ENCODE data around the gene TTF1.
A peak's percentile ranks its signal among the peaks of the same experiment; 100 is the strongest.
"Not testable (repeated sequence)": the region's sequence is repeated elsewhere in the genome, so short reads cannot be mapped to it uniquely, and the experiment has no call there.

The TTF1 gene

GRCh38 chr9:132413926-132414325 lies 7.3 kb upstream of the TTF1 start:
- DNase-seq (ENCODE audit: low spot score), result no peak

DNA sequence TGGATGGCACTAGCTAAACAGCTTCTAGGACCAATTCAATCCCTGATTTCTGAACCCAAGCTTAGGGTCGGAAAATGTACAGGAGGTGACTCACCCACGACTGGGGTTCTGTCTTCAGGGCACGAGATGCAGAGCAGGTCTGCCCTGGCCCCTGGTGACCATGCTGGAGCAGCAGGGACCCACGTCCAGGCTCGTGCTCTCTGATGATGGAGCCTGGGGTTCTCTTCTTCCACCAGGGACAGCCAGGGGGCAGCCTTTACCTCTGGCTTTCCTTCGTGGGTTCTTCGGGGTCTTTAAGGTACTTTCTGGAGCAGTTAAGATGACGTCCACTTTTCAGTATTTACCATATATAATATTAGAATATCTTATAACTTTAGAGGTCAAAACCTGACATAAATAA lies 5.4 kb upstream of the TTF1 start:
- DNase-seq (ENCODE audit: low spot score), result peak; percentile 12

DNA sequence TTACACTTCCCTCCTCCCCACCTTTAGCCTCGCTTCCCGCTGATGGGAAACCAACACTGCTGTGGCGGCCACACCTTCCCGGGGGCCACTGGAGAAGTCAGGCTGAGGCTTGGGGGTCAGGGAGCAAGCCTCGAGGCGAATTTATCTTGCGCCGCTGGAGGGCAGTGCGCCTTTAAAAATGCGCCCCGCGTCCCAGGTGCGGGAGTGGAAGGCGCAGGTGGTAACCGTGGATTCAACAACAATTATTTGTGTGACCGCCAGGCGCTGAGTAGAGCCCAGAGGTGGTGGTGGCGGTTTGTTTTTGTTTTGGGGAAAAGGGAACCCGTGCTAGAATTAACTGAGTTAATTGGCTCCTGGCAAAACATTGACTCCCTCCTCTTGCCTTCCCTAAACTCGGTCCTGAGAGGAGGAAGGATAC lies 4.5 kb upstream of the TTF1 start:
- peak; percentile 67 for DNase-seq (ENCODE audit: low spot score)

DNA sequence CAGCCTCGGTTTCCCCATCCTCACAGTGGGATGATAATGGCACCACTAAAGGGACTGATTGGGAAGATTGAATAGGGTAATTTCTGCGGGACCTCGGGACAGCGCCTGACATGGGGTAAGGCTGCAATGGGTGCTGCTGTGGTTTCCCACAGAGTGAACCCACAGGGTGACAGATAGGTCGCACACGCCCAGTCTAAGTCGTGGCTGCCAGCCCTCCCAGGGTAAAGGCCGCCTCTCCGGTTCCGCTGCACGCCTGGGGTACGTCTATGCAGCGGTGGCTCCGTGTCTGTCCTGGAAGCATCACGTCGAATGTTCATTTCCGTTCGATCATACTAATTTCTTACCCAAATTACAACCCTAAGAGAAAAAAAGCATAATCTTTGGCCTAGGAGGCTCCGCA lies 4.0 kb upstream of the TTF1 start:
- DNase-seq (ENCODE audit: low spot score), result peak; percentile 14

DNA sequence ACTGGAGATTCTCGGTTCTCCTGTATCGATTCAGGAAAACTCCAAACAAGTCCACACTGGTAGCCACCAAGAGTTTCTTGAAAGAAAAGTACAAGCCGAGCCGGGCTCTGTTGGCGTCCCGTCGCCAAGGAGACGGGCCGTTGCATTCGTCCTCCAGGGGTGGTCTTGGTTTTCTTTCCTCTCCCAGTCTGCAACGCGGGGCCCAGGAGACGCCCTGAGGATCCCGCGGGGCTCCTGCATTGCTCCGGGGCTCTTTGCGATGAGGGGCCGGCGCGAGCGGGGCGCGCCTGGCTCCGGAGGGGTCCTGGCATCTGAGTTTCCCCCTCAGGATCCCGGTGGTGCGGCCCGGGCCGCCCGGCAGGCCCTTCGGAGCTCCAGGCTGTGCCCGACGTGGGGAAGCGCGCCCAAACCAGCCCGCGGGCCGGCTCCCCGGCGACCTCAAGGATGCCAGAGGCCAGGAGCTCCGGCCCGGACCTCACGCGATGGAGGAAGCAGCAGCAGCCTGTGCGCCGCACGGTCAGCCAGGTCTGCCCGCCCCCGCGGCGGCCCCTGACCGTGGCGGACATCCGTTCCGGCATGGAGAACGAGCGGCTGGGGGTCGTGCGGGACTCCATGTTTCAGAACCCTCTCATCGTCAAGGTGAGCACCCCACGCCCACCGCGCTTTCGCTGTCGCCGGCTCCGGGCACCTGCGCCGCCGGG lies 3.3 kb upstream of the TTF1 start, which contains the start of gene CFAP77:
TSS of gene CFAP77 (plus strand) at position 384 of the 701 bp plus-strand sequence. CDS start at position 445, 61 bp downstream.
- DNase-seq (ENCODE audit: low spot score), result peak; percentile 40

GRCh38 chr9:132408521-132408920 lies 1.9 kb upstream of the TTF1 start:
- DNase-seq (ENCODE audit: low spot score), result no peak

DNA sequence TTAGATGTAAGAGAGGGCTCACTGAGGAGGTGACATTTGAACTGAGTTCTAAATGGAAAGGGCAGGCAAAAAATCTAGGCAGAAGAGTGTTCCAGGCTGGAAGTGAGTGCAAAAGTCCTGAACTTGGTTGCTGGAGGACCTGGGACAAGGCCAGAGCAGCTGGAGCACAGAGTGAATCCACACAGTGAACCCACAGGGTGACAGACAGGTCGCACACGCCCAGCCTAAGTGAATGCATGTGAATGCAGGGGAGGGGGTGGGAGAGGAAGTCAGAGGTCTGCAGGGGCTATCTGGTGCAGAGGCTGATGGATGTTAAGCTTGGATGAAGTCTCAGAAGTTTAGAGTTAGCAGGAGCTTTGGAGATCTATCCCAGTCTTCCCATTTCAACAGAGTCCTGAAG lies 556 bp upstream of the TTF1 start:
- DNase-seq (ENCODE audit: low spot score), result no peak

DNA sequence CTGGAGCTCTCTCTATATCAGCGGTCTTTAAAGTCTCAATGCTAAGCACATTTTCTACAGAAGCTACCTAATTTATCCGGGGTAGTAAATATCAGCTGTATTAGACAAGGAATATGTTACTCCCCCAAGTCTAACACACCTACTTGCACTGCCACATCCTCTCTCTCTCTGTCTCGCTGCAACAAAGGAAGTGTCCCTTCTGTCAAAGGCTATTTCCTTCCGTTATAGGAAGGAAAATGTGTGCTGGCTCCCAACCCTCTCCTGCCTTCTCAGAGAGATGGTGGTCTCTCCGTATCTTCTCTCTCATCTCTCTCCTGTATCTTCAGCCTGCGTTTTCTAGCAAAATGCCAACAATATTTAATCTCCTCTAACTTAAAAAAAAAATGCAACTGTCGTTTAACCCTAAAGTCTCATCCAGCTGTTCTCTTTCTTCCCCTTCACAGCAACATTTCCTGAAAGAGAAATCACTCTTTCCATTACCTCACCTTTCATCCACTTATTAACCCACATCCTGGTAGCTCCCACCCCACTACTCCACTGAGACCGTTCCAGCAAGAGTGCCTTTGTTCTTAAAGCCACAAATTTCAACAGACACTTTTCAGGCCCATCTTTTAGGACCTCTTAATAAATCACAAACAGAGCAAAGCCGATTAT lies 2.3 kb downstream of the TTF1 start:
- DNase-seq (ENCODE audit: low spot score), result peak; percentile 17

DNA sequence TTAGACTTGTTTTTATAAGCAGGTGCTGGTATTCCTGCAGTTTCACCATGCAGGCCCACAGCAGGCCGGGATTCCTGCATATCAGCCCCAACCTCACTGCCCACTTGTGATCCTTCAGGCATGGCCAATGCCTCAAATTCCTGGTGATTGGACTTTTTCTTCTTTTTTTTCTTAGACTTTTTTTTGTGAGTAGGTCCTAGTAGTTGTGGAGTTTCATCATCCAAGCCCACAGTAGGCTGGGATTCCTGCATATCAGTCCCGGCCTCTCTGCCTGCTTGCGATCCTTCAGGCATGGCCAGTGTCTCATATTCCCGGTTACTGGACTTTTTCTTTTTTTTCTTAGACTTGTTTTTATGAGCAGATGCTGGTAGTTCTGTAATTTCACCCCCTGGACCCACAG lies 4.8 kb downstream of the TTF1 start:
- DNase-seq (ENCODE audit: low spot score), result no peak

DNA sequence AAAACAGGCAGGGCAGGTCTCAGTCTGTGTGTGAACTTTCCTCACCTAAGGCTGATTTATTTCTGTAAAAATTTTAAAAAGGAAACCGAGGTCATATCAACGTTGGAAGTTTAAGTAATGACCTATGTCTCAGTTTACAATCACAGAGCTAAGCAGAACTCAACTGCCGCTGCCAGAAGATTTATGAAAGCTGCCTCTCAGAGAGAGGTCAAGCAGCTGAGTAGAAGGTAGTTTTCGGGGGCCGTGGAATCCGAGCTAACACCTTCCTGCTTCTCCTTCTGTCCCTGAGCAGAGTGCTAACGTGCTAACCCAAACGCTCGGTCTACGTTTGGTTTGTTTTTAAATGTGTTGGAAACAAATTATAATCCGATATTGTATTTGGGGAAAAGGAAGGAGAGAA lies 11.1 kb downstream of the TTF1 start:
- no peak for DNase-seq (ENCODE audit: low spot score)

- DNase-seq (ENCODE audit: low spot score), result no peak
Observed at GRCh38 chr9:132391449-132391848, 15.2 kb downstream of the TTF1 start.

DNA sequence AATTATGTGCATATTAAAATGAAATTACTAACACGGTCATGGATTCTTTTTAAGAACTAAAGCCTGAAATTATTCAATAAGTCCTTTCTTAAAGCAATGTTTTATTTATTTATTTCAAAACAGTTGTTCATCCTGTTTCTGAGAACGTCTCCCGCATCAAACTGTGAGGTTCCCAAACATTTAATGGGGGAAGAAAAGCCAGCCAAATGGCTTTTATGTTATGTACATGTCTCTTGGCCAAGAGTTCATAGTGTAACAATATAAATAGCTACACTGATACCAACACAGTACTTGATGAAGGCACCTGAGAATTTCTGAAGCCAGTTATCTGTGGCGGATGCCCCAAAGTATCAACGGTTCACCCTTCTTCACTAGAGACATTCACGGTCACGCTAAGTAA lies 15.7 kb downstream of the TTF1 start:
- no peak for DNase-seq (ENCODE audit: low spot score)

DNA sequence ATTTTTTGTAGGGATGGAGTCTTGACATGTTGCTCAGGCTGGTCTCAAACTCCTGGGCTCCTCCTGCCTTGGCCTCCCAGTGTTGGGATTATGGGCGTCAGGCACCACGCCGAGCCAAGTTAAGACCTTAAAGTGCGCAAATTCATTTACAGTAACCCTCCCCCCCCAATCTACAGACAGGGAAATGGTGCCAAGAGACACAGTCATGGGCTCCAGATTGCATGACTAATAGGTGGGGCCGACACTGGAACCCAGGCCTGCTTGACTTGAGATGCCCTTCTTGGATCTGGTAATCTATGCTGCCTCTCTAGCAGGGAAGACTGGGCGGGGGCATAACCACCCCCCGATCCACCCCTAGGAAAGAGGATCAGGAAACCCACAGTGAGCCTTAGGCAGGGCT lies 19.5 kb downstream of the TTF1 start:
- DNase-seq (ENCODE audit: low spot score), result no peak

DNA sequence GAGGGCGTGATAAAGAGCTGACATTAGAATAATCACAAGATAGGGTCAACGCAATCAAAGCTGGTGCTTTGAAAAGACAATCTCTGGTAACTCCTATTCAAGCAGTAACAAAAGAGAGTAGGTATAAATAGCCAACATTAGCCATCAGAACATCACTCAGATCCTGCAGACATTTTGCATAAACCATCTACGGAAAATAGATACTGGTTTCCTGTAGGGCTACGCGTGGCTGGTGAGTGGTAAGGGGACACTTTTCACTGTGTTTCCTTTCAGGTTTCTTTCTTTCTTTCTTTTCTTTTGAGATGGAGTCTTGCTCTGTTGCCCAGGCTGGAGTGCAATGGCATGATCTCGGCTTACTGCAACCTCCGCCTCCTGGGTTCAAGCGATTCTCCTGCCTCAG lies 22.3 kb downstream of the TTF1 start:
- DNase-seq (ENCODE audit: low spot score), result no peak

DNA sequence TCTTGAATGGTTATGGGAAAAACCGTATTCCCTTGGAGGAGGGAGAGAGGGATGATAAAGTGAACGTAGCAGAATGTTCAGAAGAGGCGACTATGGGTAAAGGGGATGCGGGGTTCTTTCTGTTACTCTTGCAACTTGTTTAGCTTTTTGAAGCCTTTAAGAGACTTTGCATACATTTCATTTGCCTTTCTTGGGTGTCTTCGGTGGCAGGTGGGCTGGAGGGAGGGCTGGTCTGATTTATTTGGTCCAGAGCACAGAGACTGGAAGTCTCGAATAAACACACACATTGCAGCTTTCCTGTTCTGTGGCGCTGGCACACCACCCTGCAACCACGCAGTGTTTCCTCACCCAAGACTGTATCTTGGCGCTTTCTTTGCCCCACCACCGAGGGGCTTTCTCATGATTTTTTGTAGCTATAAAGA lies 23.2 kb downstream of the TTF1 start:
- no peak for DNase-seq (ENCODE audit: low spot score)

DNA sequence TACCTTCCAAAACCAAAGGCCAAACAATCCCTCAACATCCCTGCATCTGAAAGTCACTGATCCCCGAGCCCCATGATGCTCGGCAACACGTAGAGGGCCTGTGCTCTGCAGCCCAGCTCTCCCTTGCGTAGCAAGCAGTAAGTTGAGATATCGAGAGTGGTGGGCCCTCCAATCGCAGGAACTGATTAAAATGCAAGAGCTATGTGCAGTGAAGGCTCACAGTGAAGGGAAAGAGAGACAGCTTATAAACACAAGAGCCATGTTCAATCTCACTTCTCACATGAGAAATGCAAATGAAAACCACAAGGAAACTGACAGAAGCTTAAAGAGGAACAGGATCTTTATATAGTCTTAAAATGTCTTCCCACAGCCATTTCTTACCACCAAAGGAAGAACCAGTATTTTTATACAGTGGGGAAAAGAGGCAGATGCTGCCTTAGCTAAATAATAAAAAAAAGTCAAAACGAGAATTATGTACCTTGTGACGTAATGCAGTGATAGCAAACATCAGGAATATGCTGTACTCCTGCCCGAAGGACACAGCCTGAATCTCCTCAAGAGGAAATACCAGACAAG lies 24.6 kb downstream of the TTF1 start:
- DNase-seq (ENCODE audit: low spot score), result no peak

GRCh38 chr9:132378416-132378815 lies 28.2 kb downstream of the TTF1 start:
- not testable (repeated sequence) for DNase-seq (ENCODE audit: low spot score)

GRCh38 chr9:132377769-132378168 lies 28.9 kb downstream of the TTF1 start:
- DNase-seq (ENCODE audit: low spot score), result not testable (repeated sequence)

DNA sequence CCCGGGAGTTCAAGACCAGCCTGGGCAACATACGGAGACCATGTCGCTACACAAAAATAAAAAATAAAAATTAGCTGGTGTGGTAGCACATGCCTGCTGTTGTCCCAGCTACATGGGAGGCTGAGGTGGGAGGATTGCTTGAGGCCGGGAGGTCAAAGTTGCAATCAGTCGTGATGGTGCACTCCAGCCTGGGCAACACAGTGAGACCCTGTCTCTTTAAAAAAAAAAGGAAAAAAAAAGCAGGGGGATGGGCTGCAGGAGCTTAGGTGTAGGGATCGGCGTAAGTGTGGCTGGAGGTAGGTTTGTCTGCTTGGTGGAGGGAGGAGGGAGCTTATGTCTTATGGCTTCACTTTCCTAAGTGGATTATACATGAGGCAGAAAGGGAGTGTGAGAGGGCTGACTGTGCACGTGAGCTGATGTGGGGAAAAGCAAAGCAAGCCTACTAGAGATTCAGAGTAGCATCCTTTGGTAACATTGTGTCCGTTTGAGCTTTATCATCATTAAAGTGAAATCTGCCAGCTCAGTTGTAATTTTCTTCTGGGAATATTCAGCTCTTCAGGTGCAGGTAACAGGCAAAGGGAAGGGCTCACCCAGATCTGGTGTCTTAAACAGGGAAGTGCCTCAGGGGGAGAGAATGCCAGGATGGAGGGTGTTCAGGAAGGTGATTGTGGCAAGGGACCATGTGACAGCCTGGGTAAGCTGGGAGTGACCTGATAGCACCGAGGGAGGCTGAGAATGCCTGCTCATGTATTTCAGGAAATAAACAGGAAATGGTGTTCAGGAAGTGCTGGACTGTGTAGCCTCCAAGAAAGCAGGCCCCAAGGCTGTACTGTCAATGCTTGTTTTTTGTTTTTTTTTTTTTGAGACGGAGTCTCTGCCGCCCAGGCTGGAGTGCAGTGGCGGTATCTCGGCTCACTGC lies 34.2 kb downstream of the TTF1 start:
- DNase-seq (ENCODE audit: low spot score), result no peak

- no peak for DNase-seq (ENCODE audit: low spot score)
Observed at GRCh38 chr9:132370592-132370991, 36.0 kb downstream of the TTF1 start.

GRCh38 chr9:132369421-132369820 lies 37.2 kb downstream of the TTF1 start:
- DNase-seq (ENCODE audit: low spot score), result no peak

DNA sequence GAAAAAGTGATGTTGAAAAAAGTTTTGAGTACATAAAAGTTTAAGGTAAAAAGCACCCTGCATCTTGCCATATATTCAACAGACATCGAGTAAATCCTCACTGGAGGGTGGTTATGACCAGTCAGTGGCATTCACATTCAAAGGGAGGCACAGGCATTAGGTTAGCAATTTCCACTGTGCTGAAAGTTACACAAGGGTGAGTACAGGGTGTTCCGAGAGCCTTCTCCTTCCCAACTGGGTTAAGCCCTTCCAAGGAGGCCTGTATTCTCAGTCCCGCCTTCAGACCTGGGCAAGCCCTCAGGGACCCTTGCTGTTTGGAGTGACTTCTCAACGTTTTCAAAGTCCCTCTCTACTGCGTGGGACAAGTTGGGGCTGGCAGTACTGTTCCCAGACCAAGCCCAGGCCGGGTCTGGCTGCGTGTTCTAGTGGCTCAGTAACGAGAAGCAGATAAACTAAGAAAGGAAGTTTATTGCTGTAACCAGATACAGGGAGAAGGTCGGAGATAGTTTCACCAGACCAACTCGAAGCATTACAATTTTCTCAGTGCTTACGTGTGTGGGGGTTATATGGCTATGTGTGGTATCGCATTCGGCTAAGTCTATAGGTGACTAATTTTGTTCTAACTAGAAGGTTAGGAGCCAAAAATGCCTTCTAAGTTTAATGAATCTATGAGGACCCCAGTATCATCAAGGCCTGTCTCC lies 38.9 kb downstream of the TTF1 start:
- DNase-seq (ENCODE audit: low spot score), result no peak
